Ovary (tissue), 9 donors: Measurements from ENCODE around the gene CEP350. TPM values are rescaled to one million over a fixed set of nuclear protein-coding genes. Genes with fewer than 3 reads are reported as not detected.

Experiments
- DNase-seq, 5 donors: peaks; one replicate each; pipeline ENCODE4 v3.0.0-alpha.2; 2019 to 2020
- H3K27ac ChIP-seq, 2 donors: fragments of 200-600 bp; one replicate each; pipeline versions ENCODE4 v1.5.1 to v1.8.0; 2019 to 2022
- H3K27me3 ChIP-seq: fragments of 200-600 bp; one replicate; pipeline ENCODE4 v1.8.0; 2022
- H3K36me3 ChIP-seq: fragments of 200-600 bp; sonication (generic); one replicate; pipeline ENCODE4 v1.5.1; 2019
- H3K4me1 ChIP-seq: one replicate; pipeline ENCODE4 v1.8.1; 2013; ENCODE audit warnings: mild to moderate bottlenecking, moderate library complexity; ENCODE audit not compliant: insufficient read depth
- H3K4me3 ChIP-seq: fragments of 200-600 bp; sonication (generic); one replicate; pipeline ENCODE4 v1.5.1; 2017
- H3K9me3 ChIP-seq, 2 donors: fragments of 200-600 bp in 1 of 2; sonication (generic) in 1 of 2; one replicate each; pipeline versions ENCODE4 v1.5.1 to v1.8.1; 2013 to 2019; ENCODE audit warnings: mild to moderate bottlenecking in 1 of 2, moderate library complexity in 1 of 2
- CTCF ChIP-seq, 3 donors: fragments of 450-650 bp in 2 of 3; fragments of 200-600 bp in 1 of 3; IDR thresholded peaks; one replicate each; pipeline versions ENCODE4 v1.5.1 to v1.8.0; 2016 to 2022; ENCODE audit warnings: antibody characterized with exemption in 3 of 3, mild to moderate bottlenecking in 1 of 3
- EP300 ChIP-seq: sonication (generic); formaldehyde crosslinking; IDR thresholded peaks from one replicate; pipeline ENCODE4 v1.6.1; 2017; ENCODE audit warnings: antibody characterized with exemption
- POLR2A ChIP-seq: fragments of 450-650 bp; IDR thresholded peaks from one replicate; pipeline ENCODE4 v1.6.1; 2017; ENCODE audit warnings: antibody characterized with exemption, mild to moderate bottlenecking, moderate library complexity
- WGBS, 3 donors: extraction: QIAGEN DNeasy Blood & Tissue Kit in 1 of 3; methylation state at CpG; one replicate each; pipeline versions ENCODE4 v1.1.5 to v1.1.7; 2013 to 2017; 5-methylcytosine and 5-hydroxymethylcytosine counted together
- intact Hi-C, 4 donors: fragments of 100-400 bp; cut with DNase I; formaldehyde crosslinking; loops; one replicate each; pipeline versions ENCODE4 v1.11.0 to v1.15.1; 2022 to 2023
- polyA plus RNA-seq, 2 donors: library from polyadenylated mRNA; stranded (reverse); fragments of 200-250 nt in 1 of 2; fragments of 350-450 nt in 1 of 2; fragmentation: Illumina TruSeq in 1 of 2; extraction: RNeasy Lipid Tissue Mini Kit (QIAGEN cat#74804) in 1 of 2; gene quantifications; one replicate each; pipeline ENCODE4 v1.2.3, GENCODE V29; 2013 to 2014
- total RNA-seq, 7 donors: library from RNA; depleted of rRNA in 2 of 7; stranded (reverse); fragments of >200 nt in 2 of 7; fragmentation: NEBNext Ultra II Directional in 3 of 7; extraction: Animal tissue kit (Norgen Biotek cat#: 25700) in 3 of 7; gene quantifications; one replicate each; pipeline versions ENCODE4 v1.1.0 to v1.2.4, GENCODE V29; 2016 to 2023
- donor health status: DM: no; HTN: no; CAD: no; lungs with moderate emphysema.
- donor health status: DM: no; HTN: no; CAD: no.
- donor health status: Bipolar disorder and iron deficiency.
- donor health status: DM: yes; HTN: yes; CAD: no.
- donor health status: DM: no; HTN: no; CAD: no.
- donor health status: DM: yes; HTN: yes; CAD: no.

CEP350 gene
- total and polyA plus RNA-seq, 9 donors = 7.9 to 69.4 (median 53.1) TPM

- Histone ChIP-seq H3K27ac (peak overlapping the region in 1 of 2 donors; percentile 38), H3K36me3 (no peaks in the 10 kb centered on the region), H3K27me3 (no peaks in the 10 kb centered on the region), H3K9me3 (no peaks in the 10 kb centered on the region), H3K4me1 (peaks cover 6% of the 10 kb centered on the region), H3K4me3 (no peak overlapping the region)
- 88 to 89% (median 88%) methylated on average over 2 of the region's 2 CpGs for WGBS, 3 donors
- no peak for DNase-seq
- intact Hi-C loops = loop anchor here in 1 of 4 donors (10.0 kb wide), 1 partner anchor 63 kb away; no protein-coding TSS in a partner anchor
- TF ChIP-seq POLR2A (no peak), EP300 (no peak), CTCF (IDR thresholded peaks at IDR 0.05) (no peak)
Observed at GRCh38 chr1:180112091-180112490, 157.5 kb downstream of the CEP350 start.

- H3K27me3 ChIP-seq = no peaks in the 10 kb centered on the region
- no peaks in the 10 kb centered on the region for H3K9me3 ChIP-seq
- no peaks in the 10 kb centered on the region for H3K36me3 ChIP-seq
- 6 to 9% (median 7%) methylated on average over 2 of the region's 2 CpGs for WGBS, 3 donors
- no peak for TF ChIP-seq EP300
- TF ChIP-seq CTCF (IDR thresholded peaks at IDR 0.05) = no peak
- no peak for TF ChIP-seq POLR2A
- intact Hi-C loops = loop anchor here in 1 of 4 donors (10.0 kb wide), 1 partner anchor 62 kb away; no protein-coding TSS in a partner anchor
- H3K4me3 ChIP-seq = no peak overlapping the region
- H3K27ac ChIP-seq = peak overlapping the region in 1 of 2 donors; percentile 38
- DNase-seq = peak in 2 of 5 donors; percentile 30 to 59
- peaks cover 14% of the 10 kb centered on the region for H3K4me1 ChIP-seq
Observed at GRCh38 chr1:180112984-180113647, 158.5 kb downstream of the CEP350 start.

GRCh38 chr1:180114396-180114945, 159.9 kb downstream of the CEP350 start:
- intact Hi-C loops = loop anchor here in 1 of 4 donors (10.0 kb wide), 1 partner anchor 60 kb away; no protein-coding TSS in a partner anchor
- H3K27me3 ChIP-seq = no peaks in the 10 kb centered on the region
- WGBS, 3 donors = 26 to 42% (median 40%) methylated on average over 4 of the region's 4 CpGs
- DNase-seq = no peak
- TF ChIP-seq CTCF (IDR thresholded peaks at IDR 0.05) (no peak), POLR2A (no peak), EP300 (no peak)
- H3K9me3 ChIP-seq = no peaks in the 10 kb centered on the region
- no peaks in the 10 kb centered on the region for H3K36me3 ChIP-seq
- no peak overlapping the region for H3K4me3 ChIP-seq
- no peak overlapping the region for H3K27ac ChIP-seq
- H3K4me1 ChIP-seq = peaks cover 15% of the 10 kb centered on the region

GRCh38 chr1:180116964-180117763, 162.6 kb downstream of the CEP350 start:
- Histone ChIP-seq H3K9me3 (no peaks in the 10 kb centered on the region), H3K27me3 (no peaks in the 10 kb centered on the region), H3K4me1 (peaks cover 15% of the 10 kb centered on the region), H3K27ac (no peak overlapping the region), H3K36me3 (no peaks in the 10 kb centered on the region), H3K4me3 (no peak overlapping the region)
- TF ChIP-seq EP300 = no peak
- intact Hi-C loops = loop anchor here in 1 of 4 donors (10.0 kb wide), 1 partner anchor 58 kb away; no protein-coding TSS in a partner anchor
- 39 to 42% (median 40%) methylated on average over 14 of the region's 14 CpGs for WGBS, 3 donors
- peak in 4 of 5 donors; percentile 39 to 78 (median 71) for DNase-seq
